HG03280 (cell line): ENCODE data around the gene AGRN.
"Not testable (repeated sequence)": the region's sequence is repeated elsewhere in the genome, so short reads cannot be mapped to it uniquely, and the experiment has no call there.

Source experiments
- ATAC-seq: cut with Tn5 transposase; IDR thresholded peaks from one replicate; pipeline ENCODE4 v1.9.1; 2021; ENCODE audit warnings: mild to moderate bottlenecking, moderate library complexity; ENCODE audit not compliant: unreplicated experiment

Gene AGRN

DNA sequence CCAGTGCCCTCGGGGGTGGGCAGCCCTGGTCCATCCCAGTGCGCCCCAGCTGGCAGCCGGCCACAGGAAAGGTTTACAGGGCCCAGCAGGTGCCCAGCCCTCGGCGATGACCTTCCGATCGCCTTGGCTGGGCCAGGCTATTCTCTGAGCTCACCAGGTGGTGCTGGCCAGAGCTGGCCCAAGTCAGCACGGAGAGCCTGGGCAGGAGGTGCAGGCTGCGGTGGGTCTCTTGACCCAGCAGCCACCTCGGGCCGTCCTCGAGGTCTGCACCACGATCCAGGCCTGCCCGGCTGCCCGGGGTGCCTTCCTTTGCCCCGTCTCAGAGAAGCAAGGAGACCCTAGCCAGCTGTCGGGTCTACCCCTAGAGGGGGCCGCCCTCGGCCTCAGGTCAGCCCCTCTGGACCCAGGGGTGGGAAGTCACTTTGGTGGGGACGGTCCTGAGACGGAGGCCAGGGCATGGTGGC is 38.4 kb upstream of the AGRN start:
- no peak for ATAC-seq

DNA sequence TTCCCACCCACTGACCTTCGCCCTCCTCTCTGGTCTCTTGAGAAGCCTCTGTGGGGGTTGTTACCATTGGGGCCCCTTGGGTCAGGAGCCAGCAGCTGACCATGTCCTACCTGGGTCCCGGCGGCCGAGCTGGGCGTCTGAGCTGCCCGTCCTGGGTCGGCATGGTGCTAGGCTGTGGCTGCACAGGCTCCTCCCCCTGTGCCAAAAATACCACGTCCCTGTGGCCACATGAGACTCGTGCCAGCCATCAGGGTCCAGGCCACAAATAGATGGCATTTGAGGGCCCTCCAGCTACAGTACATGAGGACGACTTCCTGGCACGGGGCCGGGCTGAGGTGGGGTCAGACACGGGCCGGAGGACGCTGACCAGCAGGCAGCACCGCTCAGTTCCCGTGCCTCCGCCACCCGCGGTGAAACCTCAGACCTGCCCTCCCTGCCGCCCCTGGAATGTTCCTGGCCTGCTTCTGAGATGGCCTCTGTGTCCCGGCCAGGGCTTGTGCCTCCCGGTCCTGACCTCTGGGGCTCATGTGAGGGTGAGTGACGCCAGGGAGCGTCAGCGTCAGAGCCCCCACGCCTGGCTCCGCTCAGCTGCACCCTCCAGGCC is 37.9 kb upstream of the AGRN start, which contains the start of gene PERM1:
Gene PERM1 (minus strand): TSS at position 139 of the 604 bp plus-strand sequence. CDS start 1,064 bp downstream, outside the sequence.
- ATAC-seq, result no peak

DNA sequence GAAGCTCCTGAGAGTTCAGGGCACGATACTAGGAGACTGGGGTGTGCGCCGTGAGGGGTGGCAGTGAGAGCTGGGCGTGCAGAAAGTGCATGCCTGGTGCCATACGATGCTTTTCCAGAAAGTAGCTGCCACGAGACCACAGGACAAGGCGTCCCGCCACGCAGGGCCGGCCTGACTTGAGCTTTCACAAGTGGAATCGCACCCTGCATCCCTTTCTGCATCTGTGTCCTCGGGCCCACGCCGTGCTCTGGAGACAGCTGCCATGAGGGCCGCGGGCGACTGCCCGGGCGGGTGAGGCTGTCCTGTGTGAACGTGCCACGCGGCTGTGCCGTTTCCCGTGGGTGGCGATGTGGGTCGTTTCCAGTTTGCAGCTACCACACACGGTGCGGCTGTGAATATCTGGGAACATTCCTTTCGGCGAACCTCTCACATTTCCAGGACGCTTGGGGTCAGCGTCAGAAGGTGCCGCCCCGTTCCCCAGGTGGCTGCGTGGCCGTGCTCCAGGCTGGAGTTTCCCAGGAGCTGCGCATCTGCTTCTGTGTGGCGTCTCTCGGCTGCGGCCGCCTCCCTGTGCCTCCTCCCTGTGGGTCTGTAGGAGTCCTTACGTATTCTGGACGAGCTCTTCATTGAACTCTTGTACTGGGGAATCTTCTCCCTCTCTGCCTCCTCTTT is 37.0 kb upstream of the AGRN start:
- no peak for ATAC-seq

- ATAC-seq, result no peak
Measured at GRCh38 chr1:983798-984475, 36.0 kb upstream of the AGRN start.

- ATAC-seq, result no peak
Measured at GRCh38 chr1:984476-984814, 35.5 kb upstream of the AGRN start.

- no peak for ATAC-seq
Measured at GRCh38 chr1:985126-985525, 34.8 kb upstream of the AGRN start.

- ATAC-seq, result not testable (repeated sequence)
Measured at GRCh38 chr1:988061-988460, 31.9 kb upstream of the AGRN start.

DNA sequence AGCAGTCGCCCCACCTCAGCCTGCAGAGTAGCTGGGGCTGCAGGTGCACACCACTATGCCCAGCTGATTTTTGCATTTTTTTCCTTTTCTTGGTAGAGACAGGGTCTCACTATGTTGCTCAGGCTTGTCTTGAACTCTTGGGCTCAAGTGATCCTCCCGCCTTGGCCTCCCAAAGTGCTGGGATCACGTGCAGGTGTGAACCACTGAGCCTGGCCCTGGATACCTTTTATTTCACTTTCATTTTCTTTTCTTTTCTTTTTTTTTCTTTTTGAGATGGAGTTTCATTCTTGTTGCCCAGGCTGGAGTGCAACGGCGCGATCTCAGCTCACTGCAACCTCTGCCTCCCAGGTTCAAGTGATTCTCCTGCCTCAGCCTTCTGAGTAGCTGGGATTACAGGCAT is 28.6 kb upstream of the AGRN start:
- ATAC-seq, result not testable (repeated sequence)

- no peak for ATAC-seq
Measured at GRCh38 chr1:991895-992294, 28.0 kb upstream of the AGRN start.

DNA sequence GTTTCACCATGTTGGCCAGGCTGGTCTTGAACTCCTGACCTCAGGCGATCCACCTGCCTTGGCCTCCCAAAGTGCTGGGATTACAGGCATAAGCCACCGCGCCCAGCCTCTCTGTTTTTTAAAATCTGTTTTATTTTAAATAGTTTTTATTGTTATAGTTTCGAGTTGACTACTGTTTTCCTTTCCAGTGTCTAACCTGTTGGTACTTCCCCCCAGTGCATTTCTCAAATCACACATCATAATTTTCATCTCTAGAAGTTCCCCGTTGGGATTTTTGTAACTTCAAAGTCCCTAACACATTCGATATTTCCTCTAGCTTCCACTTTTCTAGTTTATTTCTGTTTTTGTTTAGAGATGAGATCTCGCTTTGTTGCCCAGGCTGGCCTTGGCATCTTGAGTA is 27.6 kb upstream of the AGRN start:
- no peak for ATAC-seq

- ATAC-seq, result no peak
Measured at GRCh38 chr1:993379-993995, 26.4 kb upstream of the AGRN start.

- not testable (repeated sequence) for ATAC-seq
Measured at GRCh38 chr1:994546-994945, 25.4 kb upstream of the AGRN start.

- no peak for ATAC-seq
Measured at GRCh38 chr1:995665-996633, 24.0 kb upstream of the AGRN start.

DNA sequence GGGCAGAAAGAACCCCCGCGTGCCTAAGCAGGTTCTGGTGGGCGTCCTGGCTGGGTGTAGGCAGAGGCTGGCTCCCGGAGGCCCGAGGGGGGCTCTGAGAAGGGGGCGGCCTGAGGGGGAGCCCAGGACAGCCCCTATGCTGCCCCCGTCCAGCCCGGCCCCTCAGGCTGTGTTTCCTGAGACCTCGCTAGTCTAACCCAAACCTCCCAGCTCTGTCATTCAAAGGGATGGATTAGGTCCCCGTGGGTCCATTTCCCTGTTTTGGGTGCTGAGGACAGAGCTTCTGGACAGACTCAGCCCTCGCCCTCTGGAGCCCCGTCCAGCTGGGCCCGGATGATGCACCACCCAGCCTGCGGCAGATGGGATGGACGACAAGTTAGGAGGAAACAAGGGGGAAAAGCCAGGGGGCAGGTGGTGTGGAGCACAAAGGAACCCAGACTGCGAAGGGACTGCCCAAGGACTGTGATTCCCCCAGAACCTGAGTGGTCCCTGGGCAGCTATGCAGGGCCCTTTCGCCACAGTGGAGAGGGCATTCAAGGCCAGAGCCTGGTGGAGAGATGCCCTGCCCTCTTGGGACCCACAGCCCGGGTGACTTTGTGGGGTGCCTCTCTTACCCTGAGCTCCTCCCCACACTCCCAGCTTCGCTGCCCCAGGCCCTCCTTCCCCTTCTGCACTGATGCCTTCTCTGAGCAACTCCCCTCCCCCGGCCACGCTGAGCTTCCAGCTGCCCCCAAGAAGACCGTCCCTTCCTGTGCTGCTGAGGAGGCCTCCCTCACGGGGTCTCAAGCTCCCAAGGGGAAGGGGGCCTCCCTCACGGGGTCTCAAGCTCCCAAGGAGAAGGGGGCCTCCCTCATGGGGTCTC is 22.8 kb upstream of the AGRN start:
- no peak for ATAC-seq

DNA sequence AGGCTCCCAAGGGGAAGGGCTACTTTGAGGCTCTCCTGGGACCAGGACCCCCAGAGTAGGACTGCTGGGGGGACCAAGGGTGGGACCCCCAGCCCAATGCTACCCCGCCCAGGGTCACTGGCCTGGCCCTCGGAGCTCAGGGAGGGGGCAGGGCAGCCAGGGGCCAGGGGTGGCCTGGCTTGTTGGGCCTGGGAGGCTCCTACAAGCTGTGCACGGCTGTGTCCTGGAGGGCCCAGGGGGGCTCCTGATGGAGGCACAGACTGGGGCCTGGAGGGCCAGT is 22.3 kb upstream of the AGRN start:
- no peak for ATAC-seq

- no peak for ATAC-seq
Measured at GRCh38 chr1:997993-998744, 21.8 kb upstream of the AGRN start.

- ATAC-seq, result no peak
Measured at GRCh38 chr1:998745-998994, 21.2 kb upstream of the AGRN start.

GRCh38 chr1:998995-999724 is 20.8 kb upstream of the AGRN start:
- ATAC-seq, result no peak
